ENCODE data around the gene LIN37.
"Not testable (repeated sequence)": the region's sequence is repeated elsewhere in the genome, so short reads cannot be mapped to it uniquely, and the experiment has no call there.

The LIN37 gene

DNA sequence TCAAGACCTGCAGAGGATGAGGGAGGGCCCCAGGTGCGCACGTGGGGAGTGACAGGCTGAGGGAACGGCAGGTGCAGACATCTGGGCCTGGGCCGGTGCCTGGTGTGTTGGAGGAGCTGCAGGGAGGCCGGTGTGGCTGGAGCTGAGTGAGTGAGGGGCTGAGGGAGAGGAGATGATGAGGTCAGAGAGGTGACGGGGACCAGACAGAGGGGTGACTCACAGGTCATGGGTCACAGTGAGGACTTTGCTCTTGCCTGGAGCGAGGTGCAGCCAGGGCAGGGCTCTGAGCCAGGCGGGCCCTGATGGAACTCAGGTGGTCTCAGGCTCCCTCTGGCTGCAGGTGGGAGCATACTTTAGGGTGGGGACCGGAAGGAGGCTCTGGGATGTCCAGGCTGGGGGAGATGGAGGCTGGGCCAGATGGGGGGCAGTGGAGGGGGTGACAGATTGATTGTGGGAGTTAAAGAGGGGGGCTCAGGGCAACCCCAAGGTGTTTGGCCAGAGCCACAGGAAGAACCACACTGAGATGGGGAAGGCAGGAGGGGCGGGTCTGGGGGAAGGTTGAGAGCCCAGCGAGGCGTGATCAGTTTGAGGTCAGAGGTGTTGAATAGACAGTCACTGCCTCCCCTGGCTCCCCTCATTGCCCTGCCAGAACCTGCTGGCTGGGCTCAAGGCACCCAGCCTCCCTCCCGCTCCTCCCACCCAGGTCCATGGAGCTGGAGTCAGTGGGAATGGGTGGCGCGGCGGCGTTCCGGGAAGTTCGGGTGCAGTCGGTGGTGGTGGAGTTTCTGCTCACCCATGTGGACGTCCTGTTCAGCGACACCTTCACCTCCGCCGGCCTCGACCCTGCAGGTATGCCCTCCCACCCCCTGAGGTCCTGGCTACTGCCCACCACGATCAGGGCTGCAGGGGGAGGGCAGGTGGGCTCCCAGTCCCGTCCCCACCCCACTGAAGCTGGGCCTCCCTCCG lies 35.4 kb downstream of the LIN37 start:
- no peak for DNase-seq (ENCODE audit: low read depth, low spot score)
- H3K4me3 ChIP-seq (ENCODE audit: low read length) = no peak overlapping the region

DNA sequence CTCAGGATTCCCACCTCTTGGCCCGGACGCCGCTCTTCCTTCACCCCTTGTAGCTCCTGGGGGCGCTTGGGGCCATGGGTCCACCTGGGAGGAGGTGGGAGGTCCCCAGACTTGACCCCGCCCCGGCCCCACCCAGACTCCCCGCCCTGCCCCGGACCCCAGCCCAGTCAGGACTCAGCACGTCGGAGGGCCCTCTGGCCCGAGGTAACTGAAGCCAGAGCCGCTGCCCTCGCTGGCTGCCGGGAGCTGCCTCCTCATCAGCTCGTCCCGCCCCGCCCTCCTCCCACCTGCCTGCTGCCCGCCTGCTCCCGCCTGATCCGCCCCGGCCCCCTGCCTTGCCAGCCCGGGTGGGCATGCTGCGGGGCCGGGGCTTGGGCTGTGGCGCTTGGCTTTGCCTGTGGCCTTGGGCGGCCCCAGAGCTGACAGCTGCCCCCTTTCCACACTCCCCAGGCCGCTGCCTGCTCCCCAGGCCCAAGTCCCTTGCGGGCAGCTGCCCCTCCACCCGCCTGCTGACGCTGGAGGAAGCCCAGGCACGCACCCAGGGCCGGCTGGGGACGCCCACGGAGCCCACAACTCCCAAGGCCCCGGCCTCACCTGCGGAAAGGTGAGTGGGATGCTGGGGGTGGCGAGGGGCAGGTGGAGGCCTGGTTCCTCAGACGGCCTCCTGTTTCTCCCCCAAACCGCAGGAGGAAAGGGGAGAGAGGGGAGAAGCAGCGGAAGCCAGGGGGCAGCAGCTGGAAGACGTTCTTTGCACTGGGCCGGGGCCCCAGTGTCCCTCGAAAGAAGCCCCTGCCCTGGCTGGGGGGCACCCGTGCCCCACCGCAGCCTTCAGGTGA lies 36.3 kb downstream of the LIN37 start:
- no peak for DNase-seq (ENCODE audit: low read depth, low spot score)
- H3K4me3 ChIP-seq (ENCODE audit: low read length) = no peak overlapping the region

DNA sequence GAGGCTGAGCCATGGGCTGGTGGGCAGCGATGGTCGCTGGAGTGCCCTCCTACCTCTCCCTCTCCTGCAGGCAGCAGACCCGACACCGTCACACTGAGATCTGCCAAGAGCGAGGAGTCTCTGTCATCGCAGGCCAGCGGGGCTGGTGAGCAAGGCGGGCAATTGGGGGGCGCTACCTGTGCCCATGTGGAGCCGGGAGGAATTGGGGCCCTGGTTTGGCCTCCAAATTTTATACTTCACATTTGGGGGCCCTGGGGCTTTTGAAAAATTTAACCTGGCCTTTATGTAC lies 36.9 kb downstream of the LIN37 start:
- DNase-seq (ENCODE audit: low read depth, low spot score) = no peak
- no peak overlapping the region for H3K4me3 ChIP-seq (ENCODE audit: low read length)

DNA sequence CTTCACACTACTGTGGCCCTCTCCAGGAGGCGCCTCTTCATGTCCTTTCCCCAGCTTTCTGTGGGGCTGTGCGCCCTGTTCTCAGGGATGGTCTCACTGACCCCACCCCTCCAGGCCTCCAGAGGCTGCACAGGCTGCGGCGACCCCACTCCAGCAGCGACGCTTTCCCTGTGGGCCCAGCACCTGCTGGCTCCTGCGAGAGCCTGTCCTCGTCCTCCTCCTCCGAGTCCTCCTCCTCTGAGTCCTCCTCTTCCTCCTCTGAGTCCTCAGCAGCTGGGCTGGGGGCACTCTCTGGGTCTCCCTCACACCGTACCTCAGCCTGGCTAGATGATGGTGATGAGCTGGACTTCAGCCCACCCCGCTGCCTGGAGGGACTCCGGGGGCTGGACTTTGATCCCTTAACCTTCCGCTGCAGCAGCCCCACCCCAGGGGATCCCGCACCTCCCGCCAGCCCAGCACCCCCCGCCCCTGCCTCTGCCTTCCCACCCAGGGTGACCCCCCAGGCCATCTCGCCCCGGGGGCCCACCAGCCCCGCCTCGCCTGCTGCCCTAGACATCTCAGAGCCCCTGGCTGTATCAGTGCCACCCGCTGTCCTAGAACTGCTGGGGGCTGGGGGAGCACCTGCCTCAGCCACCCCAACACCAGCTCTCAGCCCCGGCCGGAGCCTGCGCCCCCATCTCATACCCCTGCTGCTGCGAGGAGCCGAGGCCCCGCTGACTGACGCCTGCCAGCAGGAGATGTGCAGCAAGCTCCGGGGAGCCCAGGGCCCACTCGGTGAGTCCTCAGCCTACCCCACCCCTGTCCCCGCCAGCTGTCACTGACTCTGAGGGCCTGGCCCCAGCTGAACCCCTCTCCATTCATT lies 38.2 kb downstream of the LIN37 start:
- DNase-seq (ENCODE audit: low read depth, low spot score) = no peak

DNA sequence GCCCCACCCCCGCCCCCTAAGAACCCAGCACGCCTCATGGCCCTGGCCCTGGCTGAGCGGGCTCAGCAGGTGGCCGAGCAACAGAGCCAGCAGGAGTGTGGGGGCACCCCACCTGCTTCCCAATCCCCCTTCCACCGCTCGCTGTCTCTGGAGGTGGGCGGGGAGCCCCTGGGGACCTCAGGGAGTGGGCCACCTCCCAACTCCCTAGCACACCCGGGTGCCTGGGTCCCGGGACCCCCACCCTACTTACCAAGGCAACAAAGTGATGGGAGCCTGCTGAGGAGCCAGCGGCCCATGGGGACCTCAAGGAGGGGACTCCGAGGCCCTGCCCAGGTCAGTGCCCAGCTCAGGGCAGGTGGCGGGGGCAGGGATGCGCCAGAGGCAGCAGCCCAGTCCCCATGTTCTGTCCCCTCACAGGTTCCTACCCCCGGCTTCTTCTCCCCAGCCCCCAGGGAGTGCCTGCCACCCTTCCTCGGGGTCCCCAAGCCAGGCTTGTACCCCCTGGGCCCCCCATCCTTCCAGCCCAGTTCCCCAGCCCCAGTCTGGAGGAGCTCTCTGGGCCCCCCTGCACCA lies 38.9 kb downstream of the LIN37 start:
- no peak for DNase-seq (ENCODE audit: low read depth, low spot score)

More for the DNA sequence above, 38.2 kb downstream of the LIN37 start:
- H3K4me3 ChIP-seq (ENCODE audit: low read length) = no peak overlapping the region

DNA sequence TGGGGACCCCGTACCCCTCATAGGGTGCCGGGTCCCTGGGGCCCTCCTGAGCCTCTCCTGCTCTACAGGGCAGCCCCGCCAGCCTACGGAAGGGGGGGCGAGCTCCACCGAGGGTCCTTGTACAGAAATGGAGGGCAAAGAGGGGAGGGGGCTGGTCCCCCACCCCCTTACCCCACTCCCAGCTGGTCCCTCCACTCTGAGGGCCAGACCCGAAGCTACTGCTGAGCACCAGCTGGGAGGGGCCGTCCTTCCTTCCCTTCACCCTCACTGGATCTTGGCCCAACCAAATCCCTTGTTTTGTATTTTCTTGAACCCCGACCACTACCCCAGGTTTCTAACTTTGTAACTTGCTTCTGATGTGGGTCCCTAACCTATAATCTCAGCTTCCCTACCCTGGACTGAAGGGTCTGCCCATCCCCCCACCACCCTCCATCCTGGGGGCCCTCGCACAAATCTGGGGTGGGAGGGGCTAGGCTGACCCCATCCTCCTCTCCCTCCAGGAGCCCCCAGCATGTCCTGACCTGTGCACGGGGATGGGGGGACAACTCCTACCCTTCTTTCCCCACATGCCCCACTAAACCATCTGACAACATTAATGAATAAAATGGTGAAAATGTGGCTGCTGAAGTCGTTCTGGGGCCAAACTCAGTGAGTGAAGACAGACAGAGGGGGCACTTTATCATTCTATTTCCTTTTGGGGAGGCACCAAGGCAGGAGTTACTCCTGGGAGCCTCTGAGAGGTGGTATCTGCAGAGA lies 40.0 kb downstream of the LIN37 start:
- H3K4me3 ChIP-seq (ENCODE audit: low read length) = no peak overlapping the region
- DNase-seq (ENCODE audit: low read depth, low spot score) = no peak

More for the DNA sequence above, 38.9 kb downstream of the LIN37 start:
- no peak overlapping the region for H3K4me3 ChIP-seq (ENCODE audit: low read length)

DNA sequence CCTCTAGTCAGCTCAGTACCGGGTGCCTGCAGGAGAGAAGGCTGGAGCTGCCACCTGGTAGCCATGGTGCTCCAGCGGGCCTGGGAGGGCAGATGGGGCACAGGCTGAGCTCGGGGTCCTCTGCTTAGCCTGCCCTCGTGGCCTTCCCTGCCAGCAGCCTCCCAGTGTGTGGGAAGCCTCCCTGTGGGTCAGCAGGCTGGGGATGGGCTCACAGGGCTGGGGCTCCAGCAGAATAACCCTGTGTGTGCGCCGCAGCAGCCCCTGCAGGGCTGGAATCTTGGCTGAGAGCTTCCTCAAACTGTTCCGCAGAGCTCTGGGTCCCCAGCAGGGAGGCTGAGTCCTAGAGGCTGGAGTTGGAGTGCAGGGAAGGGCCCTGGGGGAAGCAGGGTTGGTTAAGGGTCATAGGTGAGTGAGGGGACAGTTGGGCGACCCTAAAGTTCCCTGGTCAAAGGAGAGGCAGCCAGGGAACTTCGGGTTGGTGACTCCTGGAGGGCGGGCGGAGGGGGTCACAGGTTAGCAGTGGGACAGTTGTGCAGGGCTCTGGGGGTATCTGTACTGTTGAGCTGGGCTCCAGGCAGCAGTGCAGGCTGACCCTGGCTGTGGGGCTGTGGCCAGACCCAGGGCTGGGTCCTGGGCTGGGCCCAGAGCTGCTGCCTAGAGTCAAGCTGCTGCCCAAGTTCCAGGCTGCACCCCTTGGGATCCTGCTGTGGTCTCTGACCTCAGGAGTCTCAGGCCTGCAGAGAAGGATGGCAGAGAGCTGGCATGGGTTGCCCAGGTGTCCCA lies 41.0 kb downstream of the LIN37 start:
- DNase-seq (ENCODE audit: low read depth, low spot score) = no peak
- no peak overlapping the region for H3K4me3 ChIP-seq (ENCODE audit: low read length)

DNA sequence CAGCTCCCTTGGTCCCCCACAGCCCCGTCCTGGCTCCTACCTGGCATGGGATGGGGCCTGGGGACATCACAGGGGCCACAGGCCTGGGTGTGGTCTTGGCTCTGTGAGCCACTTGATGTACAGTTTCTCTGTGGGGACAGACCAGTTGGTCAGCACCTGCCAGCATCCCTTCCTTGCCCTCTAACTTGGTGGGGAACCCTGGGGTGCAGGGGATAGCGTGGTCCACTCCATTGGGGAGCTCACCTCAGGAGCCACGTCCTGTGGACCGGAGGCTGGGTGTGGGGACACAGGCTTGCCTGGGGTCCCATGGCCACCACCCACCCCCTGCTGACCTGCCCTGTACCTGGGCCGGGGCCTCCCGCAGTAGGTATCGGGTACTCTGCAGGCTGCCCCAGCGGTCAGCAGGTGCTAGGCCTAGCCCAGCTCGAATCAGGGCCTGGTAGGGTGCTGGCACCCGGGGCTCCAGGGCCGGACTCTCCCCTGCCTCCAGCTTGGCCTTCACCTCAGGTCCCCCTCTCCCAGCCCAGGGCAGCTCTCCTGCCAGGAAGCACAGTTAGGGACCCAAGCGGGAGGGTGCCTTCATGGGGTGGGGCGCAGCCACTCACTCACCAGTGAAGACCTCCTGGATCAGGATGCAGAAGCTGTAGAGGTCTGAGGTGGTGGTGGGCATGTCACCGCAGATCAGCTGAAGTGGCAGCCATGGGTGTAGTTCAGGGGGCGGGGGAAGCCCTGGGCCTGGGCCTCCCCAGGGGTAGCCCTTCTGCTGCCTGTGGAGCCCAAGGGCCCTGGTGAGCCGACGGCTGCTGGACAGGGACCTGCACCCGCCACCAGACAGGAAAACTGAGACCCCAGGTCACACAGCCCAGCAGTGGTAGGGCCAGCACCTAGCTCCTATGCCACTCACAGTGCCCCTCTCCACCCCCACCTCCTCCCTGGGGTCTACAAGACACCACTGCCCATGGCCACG lies 41.9 kb downstream of the LIN37 start:
- H3K4me3 ChIP-seq (ENCODE audit: low read length) = no peak overlapping the region
- no peak for DNase-seq (ENCODE audit: low read depth, low spot score)

DNA sequence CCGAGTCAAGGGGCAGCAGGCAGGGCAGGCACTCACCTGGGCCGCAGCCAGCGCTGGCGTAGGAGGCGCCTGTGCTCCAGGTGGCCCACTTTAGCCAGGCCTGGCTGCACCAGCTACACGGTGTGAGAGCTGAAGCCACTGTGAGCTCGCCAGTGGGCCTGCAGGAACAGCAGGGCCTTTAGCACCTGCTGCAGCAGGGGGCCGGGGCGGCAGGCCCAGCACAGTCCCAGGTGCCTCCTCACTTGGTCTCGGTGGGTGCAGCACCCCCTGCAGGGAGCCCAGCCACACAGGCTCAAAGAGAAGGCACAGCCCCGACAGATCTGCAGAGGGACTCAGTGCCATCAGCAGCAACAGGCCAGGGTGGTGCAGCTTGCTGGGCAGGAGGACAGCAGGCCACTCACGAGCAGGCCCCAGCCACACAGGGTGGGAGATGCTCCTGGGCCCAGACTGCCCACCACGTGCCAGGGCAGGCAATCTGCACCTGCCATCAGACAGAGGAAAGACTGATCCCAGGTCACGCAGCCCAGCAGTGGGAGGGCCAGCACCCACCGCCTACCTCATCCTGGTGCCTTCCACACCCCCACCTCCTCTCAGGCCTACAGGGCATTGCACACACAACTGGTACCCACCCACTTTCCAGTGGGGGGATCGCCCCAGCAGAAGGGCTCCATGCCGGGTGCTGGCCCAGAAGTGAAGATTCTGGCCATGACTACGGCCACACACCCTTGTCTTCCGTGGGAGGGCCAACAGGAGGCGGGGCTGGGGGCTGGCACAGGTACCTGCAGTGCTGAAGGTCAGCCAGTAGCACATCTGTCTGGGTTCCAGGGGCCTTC lies 42.8 kb downstream of the LIN37 start:
- DNase-seq (ENCODE audit: low read depth, low spot score) = no peak
- no peak overlapping the region for H3K4me3 ChIP-seq (ENCODE audit: low read length)

DNA sequence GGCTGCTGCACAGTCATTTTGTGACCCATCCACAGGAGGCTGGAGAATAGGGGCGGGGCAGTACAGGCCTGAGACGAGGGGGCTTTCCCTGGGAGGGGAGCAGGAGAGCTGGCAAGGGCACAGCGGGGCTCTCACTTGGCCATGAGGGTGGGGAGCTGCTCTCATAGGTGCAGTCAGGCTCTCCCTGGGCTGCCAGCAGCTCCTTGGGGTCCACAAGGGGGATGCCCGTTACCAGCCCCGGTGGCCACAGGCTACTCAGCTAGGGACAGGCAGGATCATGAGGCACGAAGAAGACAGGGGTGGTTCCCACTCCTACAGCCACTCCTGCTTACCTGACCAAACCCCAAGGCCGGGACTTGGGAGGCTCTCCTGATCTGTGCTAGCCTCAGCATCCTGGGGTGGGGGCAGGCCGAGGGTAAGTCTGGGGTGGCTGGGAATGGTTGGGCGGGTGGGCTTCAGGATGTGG lies 43.5 kb downstream of the LIN37 start:
- no peak overlapping the region for H3K4me3 ChIP-seq (ENCODE audit: low read length)
- no peak for DNase-seq (ENCODE audit: low read depth, low spot score)

DNA sequence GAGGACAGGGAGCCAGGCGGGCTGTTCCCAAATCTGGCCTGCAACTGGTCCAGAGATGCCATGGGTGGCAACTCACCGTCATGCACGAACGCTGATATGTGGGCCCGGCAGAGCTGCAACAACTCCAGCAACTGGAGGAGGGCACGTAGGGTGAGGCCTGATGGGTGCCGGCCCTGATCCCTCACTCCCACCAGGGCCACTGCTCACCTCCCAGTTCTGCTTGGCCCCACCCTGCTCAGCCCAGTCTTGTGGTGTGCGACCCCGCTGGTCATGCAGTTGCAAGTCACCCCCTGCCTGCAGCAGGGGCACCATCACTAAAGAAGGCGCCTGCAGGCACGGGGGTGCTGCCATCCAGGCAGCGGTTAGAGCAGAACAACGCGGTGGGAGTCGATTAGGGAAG lies 43.9 kb downstream of the LIN37 start:
- no peak for DNase-seq (ENCODE audit: low read depth, low spot score)
- H3K4me3 ChIP-seq (ENCODE audit: low read length) = no peak overlapping the region

DNA sequence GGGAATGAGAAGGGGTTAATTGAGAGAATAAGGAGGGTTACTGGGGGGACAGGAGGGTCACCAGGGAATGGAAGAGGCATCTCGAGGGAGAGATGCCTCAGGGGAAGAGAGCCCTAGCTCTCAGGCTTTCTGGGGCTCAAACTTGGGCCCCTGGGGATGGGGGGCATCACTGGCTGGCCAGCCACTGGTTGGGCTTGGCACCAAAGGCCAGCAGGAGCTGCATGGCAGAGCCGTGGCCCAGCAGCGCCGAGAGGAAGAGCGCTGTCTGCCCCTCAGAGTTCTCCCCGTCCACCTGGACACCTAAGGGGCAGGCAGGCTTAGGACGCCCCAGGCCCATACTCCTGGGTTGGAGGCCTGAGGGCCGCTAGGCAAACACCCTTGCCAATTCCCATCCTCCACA lies 44.5 kb downstream of the LIN37 start:
- no peak for DNase-seq (ENCODE audit: low read depth, low spot score)
- no peak overlapping the region for H3K4me3 ChIP-seq (ENCODE audit: low read length)

DNA sequence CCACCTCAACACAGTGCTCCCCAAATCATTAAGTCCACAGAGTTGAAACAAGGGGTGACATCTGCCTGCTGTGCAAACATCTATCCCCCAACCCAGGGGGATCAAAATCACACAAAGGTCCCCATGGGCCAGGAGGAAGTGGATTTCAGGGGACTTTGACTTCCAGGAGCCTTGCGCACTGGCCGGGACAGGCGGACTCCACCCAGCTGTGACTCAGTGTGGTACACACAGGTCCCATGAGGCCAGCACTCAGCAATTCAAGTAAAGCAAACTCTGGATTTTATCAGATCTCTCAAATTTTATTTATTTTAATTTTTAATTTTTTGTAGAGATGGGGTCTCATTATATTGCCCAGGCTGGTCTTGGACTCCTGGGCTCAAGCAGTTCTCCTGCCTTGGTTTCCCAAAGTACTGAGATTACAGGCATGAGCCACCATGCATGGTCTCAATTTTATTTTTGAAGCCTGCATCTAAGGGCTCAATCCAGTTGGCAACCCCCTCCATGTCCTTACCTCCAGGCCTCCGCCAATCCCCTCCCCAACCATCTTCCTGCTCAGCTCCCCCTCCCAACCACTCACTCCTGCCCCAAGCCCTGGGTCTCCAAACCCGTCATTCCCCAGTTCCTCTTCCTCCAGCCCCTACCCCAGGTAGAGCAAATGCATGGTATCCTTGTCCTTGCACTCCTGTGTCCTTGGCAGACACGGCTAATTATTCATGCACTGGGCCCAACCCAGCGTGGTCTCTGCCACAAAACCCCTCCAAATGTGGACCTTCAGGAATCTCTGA lies 45.2 kb downstream of the LIN37 start:
- DNase-seq (ENCODE audit: low read depth, low spot score) = no peak
- no peak overlapping the region for H3K4me3 ChIP-seq (ENCODE audit: low read length)

DNA sequence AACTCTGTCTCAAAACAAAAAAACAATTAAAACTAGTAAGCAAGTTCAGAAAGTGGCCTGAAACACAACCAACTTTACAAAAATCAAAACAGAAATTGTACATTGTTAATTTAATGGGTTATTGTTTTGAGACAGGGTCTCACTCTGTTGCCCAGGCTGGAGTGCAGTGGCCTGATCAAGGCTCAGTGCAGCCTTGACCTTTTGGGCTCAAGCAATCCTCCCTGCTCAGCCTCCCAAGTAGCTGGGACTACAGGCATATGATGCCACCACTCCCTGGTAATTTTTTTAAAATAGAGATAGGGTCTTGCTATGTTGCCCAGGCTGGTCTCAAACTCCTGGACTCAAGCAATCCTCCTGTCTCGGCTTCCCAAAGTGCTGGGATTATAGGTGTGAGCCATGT lies 47.2 kb downstream of the LIN37 start:
- not testable (repeated sequence) for DNase-seq (ENCODE audit: low read depth, low spot score); H3K4me3 ChIP-seq (ENCODE audit: low read length)
